Head of caudate nucleus (tissue), 42 donors: ENCODE data around the gene OR52N1.

Source experiments
- DNase-seq, 42 donors: peaks; one replicate each; pipeline versions ENCODE4 v3.0.0 to v3.0.0-alpha.2; 2020 to 2021; ENCODE audit warnings: mixed read lengths in 7 of 42
- intact Hi-C: fragments of 100-400 bp; cut with DNase I; formaldehyde crosslinking; loops from one replicate; pipeline ENCODE4 v1.15.0; 2022

Gene OR52N1

GRCh38 chr11:5791165-5791564 is at the start of gene OR52N1:
TSS of gene OR52N1 (minus strand) at chr11:5791265. CDS start at chr11:5788816, 2,449 bp downstream.
- no peak for DNase-seq

DNA sequence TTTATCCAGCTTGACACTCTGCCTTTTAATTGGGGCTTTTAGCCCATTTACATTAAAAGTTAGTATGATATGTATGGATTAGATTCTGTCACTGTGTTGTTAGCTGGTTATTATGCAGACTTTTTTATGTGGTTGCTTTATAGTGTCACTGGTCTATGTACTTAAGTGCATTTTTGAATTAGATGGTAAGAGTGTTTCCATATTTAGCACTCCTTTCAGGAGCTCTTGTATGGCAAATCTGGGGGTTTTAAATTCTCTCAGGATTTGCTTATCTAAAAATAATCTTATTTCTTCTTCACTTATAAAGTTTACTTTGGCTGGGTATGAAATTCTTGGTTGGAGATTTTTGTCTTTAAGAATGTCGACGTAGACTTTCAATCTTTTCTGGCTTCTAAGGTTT is 46.6 kb upstream of the OR52N1 start:
- no peak for DNase-seq
- intact Hi-C loops: no loop called here

More at GRCh38 chr11:5791165-5791564, at the start of gene OR52N1:
- intact Hi-C loops: no loop called here

DNA sequence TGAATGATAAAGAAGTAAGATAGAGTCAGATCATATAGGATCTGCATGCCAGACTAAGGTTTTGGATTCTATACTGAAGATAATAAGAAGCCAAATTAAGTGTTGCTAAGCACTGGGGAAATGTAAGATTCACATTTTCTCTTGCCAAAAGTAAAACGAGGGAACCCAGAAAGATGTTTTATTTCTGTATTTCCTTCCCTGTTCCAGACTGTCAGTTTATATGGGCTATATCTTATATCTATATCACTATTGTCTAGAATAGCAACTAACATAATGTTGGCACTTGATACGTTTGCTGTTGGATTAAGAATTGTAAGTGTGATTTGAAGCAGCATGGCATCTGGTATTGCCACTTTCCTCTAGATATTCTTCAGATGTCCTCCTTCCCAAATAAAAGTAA is 42.4 kb upstream of the OR52N1 start:
- no peak for DNase-seq
- intact Hi-C loops: no loop called here

- intact Hi-C loops: no loop called here
- no peak for DNase-seq
Measured at GRCh38 chr11:5831196-5831829, 40.2 kb upstream of the OR52N1 start.

DNA sequence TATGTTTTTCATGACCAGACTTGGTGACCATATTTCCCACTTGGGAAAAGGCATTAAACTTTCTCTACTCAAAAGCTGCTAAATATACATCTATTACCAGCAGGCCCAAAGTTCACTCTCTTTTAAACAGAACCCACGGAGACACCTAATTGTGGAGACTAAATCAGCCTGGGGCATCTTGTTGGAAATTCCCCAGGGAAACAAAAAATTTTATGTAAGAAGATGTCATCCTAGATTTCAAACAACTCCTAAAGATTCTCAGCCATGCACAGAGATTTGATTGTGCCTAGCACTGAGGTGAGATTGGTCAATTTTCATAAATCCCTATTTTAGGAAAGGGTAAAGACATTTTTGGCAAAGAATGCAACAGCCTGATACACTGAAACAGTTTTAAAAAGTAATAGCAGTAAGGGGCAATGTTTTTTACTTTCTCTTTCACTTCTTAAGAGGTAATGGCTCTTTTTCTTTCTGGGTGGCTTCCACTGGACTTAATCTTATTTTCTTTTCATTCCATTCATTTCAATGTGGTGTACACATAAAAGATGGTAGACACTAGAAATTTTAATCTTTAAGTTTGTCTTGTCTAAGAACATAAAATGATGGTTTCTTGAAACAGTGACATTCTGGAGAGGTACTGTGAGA is 27.3 kb upstream of the OR52N1 start:
- intact Hi-C loops: no loop called here
- no peak for DNase-seq

DNA sequence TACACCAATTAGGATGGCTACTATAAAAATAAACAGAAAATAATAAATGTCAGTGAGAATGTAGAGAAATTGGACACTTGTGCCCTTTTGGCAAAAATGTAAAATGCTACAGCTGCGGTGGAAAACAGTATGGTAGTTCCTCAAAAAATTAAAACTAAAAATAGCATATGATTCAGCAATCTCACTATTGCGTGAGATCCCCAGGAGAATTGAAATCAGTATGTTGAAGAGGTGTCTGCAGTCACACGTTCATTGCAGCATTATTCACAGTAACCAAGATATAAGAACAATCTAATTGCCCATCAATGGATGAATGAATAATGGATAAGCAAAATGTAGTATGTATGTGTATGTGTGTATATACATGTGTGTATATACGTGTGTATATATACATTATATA is 24.5 kb upstream of the OR52N1 start:
- DNase-seq: no peak
- intact Hi-C loops: no loop called here

DNA sequence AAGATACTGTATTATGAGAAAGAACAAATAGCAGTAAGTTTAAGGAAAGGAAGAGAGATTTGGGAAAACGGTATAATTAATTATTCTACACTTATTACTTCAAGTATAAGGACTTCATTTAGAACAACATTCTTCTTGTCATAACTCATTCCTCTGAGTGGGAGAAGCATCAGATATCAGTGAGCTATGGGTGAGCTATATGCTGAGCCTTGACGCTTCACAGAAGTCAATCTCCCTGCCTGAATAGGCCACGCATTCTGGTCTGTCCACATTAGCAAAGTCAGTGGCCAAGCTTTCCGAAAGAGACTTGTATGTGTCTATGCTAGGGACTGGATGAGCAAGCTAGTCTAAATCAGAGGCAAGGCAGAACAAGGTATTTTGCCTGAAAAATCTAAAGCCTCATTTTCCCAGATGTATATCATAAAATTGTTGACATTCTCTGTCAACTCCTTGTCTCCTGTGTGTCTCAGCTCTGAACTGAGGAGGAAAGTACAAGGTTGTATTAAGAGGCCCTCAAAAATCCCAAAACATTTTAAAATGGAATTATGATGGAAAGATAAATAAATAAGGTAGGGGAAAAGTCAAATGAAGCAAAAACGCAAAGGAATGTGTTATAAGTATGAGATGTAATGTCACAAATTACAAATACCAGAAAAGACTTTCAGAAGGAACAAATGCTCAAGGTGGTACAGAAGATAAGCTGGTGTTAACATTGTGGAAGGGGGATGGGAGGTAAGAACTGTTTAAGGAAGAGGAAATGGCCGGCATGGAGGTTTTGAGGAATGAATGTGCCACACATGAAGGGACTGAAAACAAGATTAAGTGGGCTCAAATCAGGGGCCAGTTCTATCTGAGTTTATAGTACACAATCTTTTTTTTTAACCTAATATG is 19.1 kb upstream of the OR52N1 start:
- intact Hi-C loops: no loop called here
- no peak for DNase-seq

DNA sequence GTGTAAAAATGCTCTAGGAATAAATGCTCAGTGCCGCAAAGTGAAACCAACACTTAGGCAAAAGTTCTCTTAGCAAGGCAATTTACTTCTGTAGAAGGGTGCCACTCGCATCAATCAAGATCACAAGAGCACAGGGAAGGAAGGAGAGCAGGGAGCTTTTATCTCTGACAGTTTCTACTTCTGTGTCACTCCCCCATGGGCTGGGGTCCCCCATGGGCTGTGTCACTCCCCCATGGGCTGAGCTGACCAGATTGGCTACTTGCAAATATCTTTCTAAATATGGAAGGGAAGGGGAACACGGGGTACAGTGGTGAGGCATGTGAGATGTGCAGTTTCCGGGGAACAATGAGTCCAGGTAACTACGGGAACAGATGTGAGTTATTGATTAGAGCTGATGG is 18.1 kb upstream of the OR52N1 start:
- no peak for DNase-seq
- intact Hi-C loops: no loop called here

GRCh38 chr11:5808500-5809121 is 17.5 kb upstream of the OR52N1 start, which contains the start of gene OR52N2:
TSS of gene OR52N2 (plus strand) at chr11:5808924. CDS start at chr11:5820336, 11,412 bp downstream.
- DNase-seq: peak; percentile 12 to 88 (median 71)
- intact Hi-C loops: no loop called here

GRCh38 chr11:5807580-5807979 is 16.5 kb upstream of the OR52N1 start:
- intact Hi-C loops: no loop called here
- no peak for DNase-seq

DNA sequence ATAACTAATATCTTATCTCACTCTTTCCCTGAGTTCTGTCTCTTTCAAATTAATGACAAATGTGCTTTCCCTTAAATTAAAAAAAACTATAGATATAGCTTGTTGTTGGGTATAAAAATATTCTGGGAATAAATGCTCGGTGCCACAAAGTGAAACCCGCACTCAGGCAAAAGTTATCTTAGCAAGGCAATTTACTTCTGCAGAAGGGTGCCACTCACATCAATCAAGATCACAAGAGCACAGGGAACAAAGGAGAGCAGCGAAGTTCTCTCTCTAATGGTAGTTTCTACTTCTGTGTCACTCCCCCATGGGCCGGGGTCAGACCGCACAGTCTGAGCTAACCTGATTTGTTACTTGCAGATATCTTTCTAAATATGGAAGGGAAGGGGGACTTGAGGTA is 12.9 kb upstream of the OR52N1 start:
- intact Hi-C loops: no loop called here
- no peak for DNase-seq

DNA sequence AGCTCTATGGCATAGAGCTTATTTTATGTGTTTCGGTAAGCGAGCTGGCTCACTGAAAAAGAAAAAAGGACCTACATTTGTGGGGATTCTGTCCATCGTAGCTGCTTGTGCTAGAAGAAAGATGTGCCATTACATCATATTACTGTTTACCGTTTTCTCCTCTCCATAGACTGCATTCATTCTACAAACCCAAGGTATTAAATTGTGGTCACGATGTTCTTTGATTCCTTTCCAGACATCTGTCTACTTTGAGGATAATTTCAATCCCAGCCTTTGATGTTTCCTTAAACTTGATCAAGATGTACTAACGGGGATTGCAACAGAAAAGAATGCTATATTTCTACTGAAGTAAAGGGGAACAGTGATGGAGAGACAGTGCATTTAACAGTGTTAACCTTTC is 5.5 kb upstream of the OR52N1 start:
- no peak for DNase-seq
- intact Hi-C loops: no loop called here

DNA sequence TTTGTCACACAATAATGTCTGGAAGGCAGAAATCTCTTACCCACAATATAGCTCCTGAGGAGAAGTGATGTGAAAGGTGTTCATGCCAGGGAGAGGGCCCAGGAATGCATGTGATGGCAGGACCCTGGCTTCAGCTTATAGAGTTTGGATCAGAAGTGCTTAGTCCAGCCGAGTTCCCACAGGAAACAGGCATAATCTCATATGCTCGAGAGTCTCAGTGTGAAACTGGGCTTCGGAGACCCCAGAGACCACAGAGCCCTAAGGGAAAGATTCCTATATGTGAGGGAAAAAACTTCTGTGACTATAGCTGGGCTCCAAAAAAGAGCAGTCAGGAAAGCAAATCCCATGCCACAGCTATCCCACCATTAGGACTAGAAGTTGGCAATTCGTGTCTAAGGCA is 7.8 kb downstream of the OR52N1 start, which contains the start of gene OR52N5:
Gene OR52N5 (minus strand): TSS at position 101 of the 400 bp plus-strand sequence. CDS start 4,721 bp downstream, outside the sequence.
- intact Hi-C loops: no loop called here
- DNase-seq: no peak

GRCh38 chr11:5767056-5767455 is 24.0 kb downstream of the OR52N1 start:
- DNase-seq: no peak
- intact Hi-C loops: no loop called here

DNA sequence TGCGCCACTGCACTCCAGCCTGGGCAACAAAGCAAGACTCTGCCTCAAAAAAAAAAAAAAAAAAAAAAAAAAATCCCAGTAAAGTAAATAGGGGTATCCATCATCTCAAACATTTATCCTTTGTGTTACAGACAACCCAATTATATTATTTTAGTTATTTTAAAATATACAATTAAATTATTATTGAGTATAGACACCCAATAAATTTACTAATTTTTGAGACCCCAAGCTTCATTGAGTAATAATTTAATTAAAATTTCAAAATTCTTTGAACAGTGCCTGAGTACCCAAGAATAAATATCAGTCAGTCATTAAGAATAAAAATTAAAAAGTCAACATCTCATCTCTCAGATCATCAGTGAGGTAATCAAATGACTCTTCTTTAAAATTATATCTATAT is 37.1 kb downstream of the OR52N1 start, which contains the start of gene OR52N4:
Gene OR52N4 (plus strand): TSS at position 301 of the 400 bp plus-strand sequence. CDS start 498 bp downstream, outside the sequence.
- intact Hi-C loops: no loop called here
- DNase-seq: no peak

- no peak for DNase-seq
- intact Hi-C loops: no loop called here
Measured at GRCh38 chr11:5749836-5750235, 41.2 kb downstream of the OR52N1 start.

DNA sequence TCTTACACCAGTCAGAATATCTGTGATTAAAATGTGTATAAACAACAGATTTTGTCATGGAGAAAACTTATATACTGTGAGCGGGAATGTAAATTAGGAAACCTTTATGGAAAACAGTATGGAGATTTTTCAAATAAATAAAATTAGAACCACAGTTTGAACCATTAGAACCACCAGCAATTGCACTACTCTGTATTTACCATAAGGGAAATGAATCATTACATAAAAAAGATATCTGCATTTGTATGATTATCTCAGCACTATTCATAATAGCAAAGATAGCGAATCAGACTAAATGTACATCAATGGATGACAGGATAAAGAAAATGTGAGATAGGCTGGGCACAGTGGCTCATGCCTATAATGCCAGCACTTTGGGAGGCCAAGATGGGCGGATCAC is 44.5 kb downstream of the OR52N1 start:
- intact Hi-C loops: no loop called here

GRCh38 chr11:5738431-5738830 is 52.6 kb downstream of the OR52N1 start:
- no peak for DNase-seq
- intact Hi-C loops: no loop called here

More for the DNA sequence above, 44.5 kb downstream of the OR52N1 start:
- DNase-seq: no peak

GRCh38 chr11:5737670-5738392 is 53.2 kb downstream of the OR52N1 start:
- intact Hi-C loops: no loop called here

More at GRCh38 chr11:5737670-5738392, 53.2 kb downstream of the OR52N1 start:
- DNase-seq: no peak
